BLaER1 (cell line): ENCODE data around the gene REEP2.
A peak's percentile ranks its signal among the peaks of the same experiment; 100 is the strongest.
"Not testable (repeated sequence)": the region's sequence is repeated elsewhere in the genome, so short reads cannot be mapped to it uniquely, and the experiment has no call there.

ENCODE experiments used
- H3K27ac ChIP-seq: shearing (Covaris generic); formaldehyde crosslinking; 2 replicates; pipeline ENCODE4 v1.8.1; 2022
- H3K27me3 ChIP-seq: shearing (Covaris generic); formaldehyde crosslinking; 2 replicates; pipeline ENCODE4 v1.8.1; 2022
- H3K36me3 ChIP-seq: shearing (Covaris generic); formaldehyde crosslinking; 2 replicates; pipeline ENCODE4 v1.8.1; 2022
- H3K4me1 ChIP-seq: shearing (Covaris generic); formaldehyde crosslinking; 2 replicates; pipeline ENCODE4 v1.8.1; 2022
- H3K4me2 ChIP-seq: shearing (Covaris generic); formaldehyde crosslinking; 2 replicates; pipeline ENCODE4 v1.8.1; 2022
- H3K4me3 ChIP-seq: shearing (Covaris generic); formaldehyde crosslinking; 2 replicates; pipeline ENCODE4 v1.8.1; 2022
- H3K9ac ChIP-seq: shearing (Covaris generic); formaldehyde crosslinking; 2 replicates; pipeline ENCODE4 v1.8.1; 2022
- H3K9me3 ChIP-seq: shearing (Covaris generic); formaldehyde crosslinking; 2 replicates; pipeline ENCODE4 v1.8.1; 2022
- H4K20me1 ChIP-seq: shearing (Covaris generic); formaldehyde crosslinking; 2 replicates; pipeline ENCODE4 v1.8.1; 2022
- Cebpa-rat ChIP-seq: shearing (Covaris generic); IDR thresholded peaks from 2 replicates; pipeline ENCODE4 v1.8.1; 2022

REEP2 gene

GRCh38 chr5:138438724-138439476, at the start of gene REEP2:
Gene REEP2, plus strand, starts transcription at chr5:138439057. Its CDS starts 152 bp downstream, at chr5:138439209.
- peak within 1 kb of the TSS; percentile 89 for H3K4me2 ChIP-seq
- peaks cover 38% of the 10 kb centered on the region for H3K36me3 ChIP-seq
- no peaks in the 10 kb centered on the region for H3K9me3 ChIP-seq
- H4K20me1 ChIP-seq: peaks cover 17% of the 10 kb centered on the region
- H3K27me3 ChIP-seq: no peaks in the 10 kb centered on the region
- peaks cover 26% of the 10 kb centered on the region for H3K4me1 ChIP-seq
- H3K9ac ChIP-seq: peak within 1 kb of the TSS; percentile 73
- H3K4me3 ChIP-seq: peak within 1 kb of the TSS; percentile 70
- H3K27ac ChIP-seq: peak within 1 kb of the TSS; percentile 35; the same call in 1 of the 2 replicates
- TF ChIP-seq Cebpa-rat: no peak

- TF ChIP-seq Cebpa-rat: no peak
- Histone ChIP-seq H3K27ac (no peak overlapping the region), H3K9ac (no peak overlapping the region), H3K4me1 (no peaks in the 10 kb centered on the region), H3K9me3 (no peaks in the 10 kb centered on the region), H3K27me3 (no peaks in the 10 kb centered on the region), H3K4me2 (no peak overlapping the region), H4K20me1 (0 out of 2 replicates have a peak, but pooled peaks cover 11% of the 10 kb centered on the region), H3K36me3 (peaks cover 95% of the 10 kb centered on the region), H3K4me3 (no peak overlapping the region)
These were observed 49.5 kb upstream of the REEP2 start for GRCh38 chr5:138389332-138389731.

GRCh38 chr5:138389911-138390310, 48.9 kb upstream of the REEP2 start:
- not testable (repeated sequence) for H3K9ac ChIP-seq, H3K27ac ChIP-seq, H3K4me1 ChIP-seq, H3K4me3 ChIP-seq, H3K27me3 ChIP-seq, H3K4me2 ChIP-seq, H3K9me3 ChIP-seq
- H4K20me1 ChIP-seq: 0 out of 2 replicates have a peak, but pooled peaks cover 11% of the 10 kb centered on the region
- peaks cover 95% of the 10 kb centered on the region for H3K36me3 ChIP-seq

- H3K4me1 ChIP-seq: no peaks in the 10 kb centered on the region
- TF ChIP-seq Cebpa-rat: no peak
- H3K36me3 ChIP-seq: peaks cover 95% of the 10 kb centered on the region
These were observed 46.9 kb upstream of the REEP2 start for GRCh38 chr5:138391859-138392386.

GRCh38 chr5:138402640-138403039, 36.2 kb upstream of the REEP2 start:
- Histone ChIP-seq H3K4me2 (no peak overlapping the region), H3K9me3 (no peaks in the 10 kb centered on the region), H3K36me3 (peaks cover 96% of the 10 kb centered on the region), H4K20me1 (0 out of 2 replicates have a peak, but pooled peaks cover 8% of the 10 kb centered on the region), H3K9ac (no peak overlapping the region), H3K4me3 (no peak overlapping the region), H3K27ac (no peak overlapping the region), H3K4me1 (no peaks in the 10 kb centered on the region), H3K27me3 (no peaks in the 10 kb centered on the region; the same call in 1 of the 2 replicates)
- no peak for TF ChIP-seq Cebpa-rat

More at GRCh38 chr5:138391859-138392386, 46.9 kb upstream of the REEP2 start:
- Histone ChIP-seq H3K9me3 (no peaks in the 10 kb centered on the region), H3K4me2 (no peak overlapping the region), H3K9ac (no peak overlapping the region), H3K27ac (no peak overlapping the region), H4K20me1 (peaks cover 18% of the 10 kb centered on the region; the same call in 1 of the 2 replicates), H3K27me3 (no peaks in the 10 kb centered on the region), H3K4me3 (no peak overlapping the region)

GRCh38 chr5:138408023-138408422, 30.8 kb upstream of the REEP2 start:
- H3K36me3 ChIP-seq: peaks cover 83% of the 10 kb centered on the region
- no peak overlapping the region for H3K4me2 ChIP-seq
- no peak overlapping the region for H3K27ac ChIP-seq
- H4K20me1 ChIP-seq: no peaks in the 10 kb centered on the region
- H3K4me1 ChIP-seq: no peaks in the 10 kb centered on the region
- no peak overlapping the region for H3K9ac ChIP-seq
- H3K4me3 ChIP-seq: no peak overlapping the region
- TF ChIP-seq Cebpa-rat: no peak
- H3K9me3 ChIP-seq: no peaks in the 10 kb centered on the region
- no peaks in the 10 kb centered on the region; the same call in 1 of the 2 replicates for H3K27me3 ChIP-seq

- H3K9ac ChIP-seq: not testable (repeated sequence)
- H3K36me3 ChIP-seq: peaks cover 87% of the 10 kb centered on the region
These were observed 27.7 kb upstream of the REEP2 start for GRCh38 chr5:138410996-138411640.

GRCh38 chr5:138418444-138418843, 20.4 kb upstream of the REEP2 start:
- Histone ChIP-seq H3K4me1 (no peaks in the 10 kb centered on the region), H3K9me3 (no peaks in the 10 kb centered on the region), H4K20me1 (no peaks in the 10 kb centered on the region), H3K9ac (no peak overlapping the region), H3K27me3 (no peaks in the 10 kb centered on the region), H3K4me3 (no peak overlapping the region), H3K36me3 (peaks cover 99% of the 10 kb centered on the region), H3K4me2 (no peak overlapping the region), H3K27ac (no peak overlapping the region)
- no peak for TF ChIP-seq Cebpa-rat

More at GRCh38 chr5:138410996-138411640, 27.7 kb upstream of the REEP2 start:
- H3K27me3 ChIP-seq, H3K4me2 ChIP-seq, H4K20me1 ChIP-seq, H3K4me3 ChIP-seq, H3K4me1 ChIP-seq, H3K9me3 ChIP-seq, H3K27ac ChIP-seq: not testable (repeated sequence)

- Histone ChIP-seq H3K36me3 (peaks cover 100% of the 10 kb centered on the region), H3K27me3 (no peaks in the 10 kb centered on the region), H3K9ac (no peak overlapping the region), H3K4me1 (no peaks in the 10 kb centered on the region), H3K9me3 (no peaks in the 10 kb centered on the region), H3K4me2 (no peak overlapping the region), H4K20me1 (no peaks in the 10 kb centered on the region; the same call in 1 of the 2 replicates), H3K4me3 (no peak overlapping the region), H3K27ac (no peak overlapping the region)
- TF ChIP-seq Cebpa-rat: no peak
These were observed 13.8 kb upstream of the REEP2 start for GRCh38 chr5:138425079-138425478.

GRCh38 chr5:138435943-138436342, 2.9 kb upstream of the REEP2 start:
- Histone ChIP-seq H3K9ac (no peak overlapping the region), H3K9me3 (no peaks in the 10 kb centered on the region), H4K20me1 (peaks cover 17% of the 10 kb centered on the region), H3K36me3 (peaks cover 67% of the 10 kb centered on the region), H3K4me3 (no peak overlapping the region), H3K27ac (no peak overlapping the region), H3K4me2 (no peak overlapping the region), H3K4me1 (peaks cover 26% of the 10 kb centered on the region), H3K27me3 (no peaks in the 10 kb centered on the region)
- no peak for TF ChIP-seq Cebpa-rat
